Kidney epithelial cell (primary cell): ENCODE results near the gene LRRN1. TPM values are rescaled to one million over a fixed set of nuclear protein-coding genes. Genes with fewer than 3 reads are reported as not detected.

ENCODE experiments used
- DNase-seq: peaks from one replicate; pipeline ENCODE4 v3.0.0-alpha.2; 2010; ENCODE audit warnings: low read depth
- H3K27me3 ChIP-seq: 2 replicates; pipeline ENCODE4 v1.6.0; 2011; ENCODE audit warnings: low read length; ENCODE audit not compliant: control insufficient read depth, insufficient read depth
- H3K36me3 ChIP-seq: 2 replicates; pipeline ENCODE4 v1.5.1; 2011; ENCODE audit warnings: low read length; ENCODE audit not compliant: control insufficient read depth, insufficient read depth
- H3K4me3 ChIP-seq: 2 replicates; pipeline ENCODE4 v1.5.1; 2011; ENCODE audit warnings: low read depth, mild to moderate bottlenecking, control low read depth, low read length
- CTCF ChIP-seq: IDR thresholded peaks from 2 replicates; pipeline ENCODE4 v1.5.1; 2011; ENCODE audit warnings: mild to moderate bottlenecking, moderate library complexity, low read length, control low read depth, inconsistent platforms; ENCODE audit not compliant: insufficient read depth, poor library complexity, severe bottlenecking
- total RNA-seq: library from RNA; depleted of rRNA; stranded (reverse); fragments of >200 nt; gene quantifications from 2 replicates; pipeline ENCODE4 v1.2.3, GENCODE V29; 2015

Gene LRRN1
- total RNA-seq, 1 donor from 2014 or later: 19.7 TPM

GRCh38 chr3:3782457-3782856 lies 16.8 kb upstream of the LRRN1 start:
- no peaks in the 10 kb centered on the region for H3K36me3 ChIP-seq
- no peak for DNase-seq
- H3K4me3 ChIP-seq: no peak overlapping the region
- TF ChIP-seq CTCF: no peak
- no peaks in the 10 kb centered on the region for H3K27me3 ChIP-seq

GRCh38 chr3:3783210-3783609 lies 16.0 kb upstream of the LRRN1 start:
- Histone ChIP-seq H3K27me3 (no peaks in the 10 kb centered on the region), H3K4me3 (no peak overlapping the region), H3K36me3 (no peaks in the 10 kb centered on the region)
- DNase-seq: no peak
- no peak for TF ChIP-seq CTCF

- Histone ChIP-seq H3K27me3 (no peaks in the 10 kb centered on the region), H3K4me3 (no peak overlapping the region), H3K36me3 (no peaks in the 10 kb centered on the region)
- no peak for TF ChIP-seq CTCF
- no peak for DNase-seq
Observed at GRCh38 chr3:3783696-3784095, 15.5 kb upstream of the LRRN1 start.

- TF ChIP-seq CTCF: no peak
- no peak overlapping the region for H3K4me3 ChIP-seq
- DNase-seq: no peak
- no peaks in the 10 kb centered on the region for H3K27me3 ChIP-seq
- no peaks in the 10 kb centered on the region for H3K36me3 ChIP-seq
Observed at GRCh38 chr3:3792391-3792790, 6.8 kb upstream of the LRRN1 start.

GRCh38 chr3:3798631-3799113 lies 559 bp upstream of the LRRN1 start:
- H3K4me3 ChIP-seq: peak overlapping the region; percentile 63
- H3K36me3 ChIP-seq: no peaks in the 10 kb centered on the region
- peaks cover 22% of the 10 kb centered on the region for H3K27me3 ChIP-seq
- DNase-seq: no peak
- TF ChIP-seq CTCF: no peak

- no peak for DNase-seq
- no peak for TF ChIP-seq CTCF
- peaks cover 22% of the 10 kb centered on the region for H3K27me3 ChIP-seq
Observed at GRCh38 chr3:3800080-3800455, 837 bp downstream of the LRRN1 start.

More at GRCh38 chr3:3800080-3800455, 837 bp downstream of the LRRN1 start:
- H3K36me3 ChIP-seq: no peaks in the 10 kb centered on the region
- H3K4me3 ChIP-seq: peak overlapping the region; percentile 63
